ENCODE measurements around the gene TRPM3. TPM values are rescaled to one million over a fixed set of nuclear protein-coding genes. Genes with fewer than 3 reads are reported as not detected.

Gene TRPM3
- total RNA-seq, 1 experiment from 2014 or later = 5.4 TPM

DNA sequence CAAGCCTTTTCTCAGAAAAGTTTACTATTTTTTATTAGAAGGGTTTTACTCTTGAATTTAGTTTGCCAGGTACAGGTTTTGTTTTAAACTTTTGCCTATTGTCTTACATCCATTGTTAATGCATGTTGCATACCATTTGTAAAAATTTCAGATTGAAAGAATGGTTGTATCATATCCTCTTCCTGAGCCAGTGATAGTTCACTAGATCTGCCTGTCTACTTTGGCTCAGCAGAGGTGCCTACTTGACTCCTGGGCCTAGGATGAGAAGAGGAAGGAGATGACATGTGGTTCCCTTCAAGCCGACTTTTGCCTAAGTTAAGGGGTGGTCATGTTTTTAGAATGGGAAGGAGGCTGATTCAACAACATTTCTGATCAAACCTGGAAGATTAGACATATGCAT, 232.9 kb downstream of the TRPM3 start (continued):
- TF ChIP-seq, protein P1, sequence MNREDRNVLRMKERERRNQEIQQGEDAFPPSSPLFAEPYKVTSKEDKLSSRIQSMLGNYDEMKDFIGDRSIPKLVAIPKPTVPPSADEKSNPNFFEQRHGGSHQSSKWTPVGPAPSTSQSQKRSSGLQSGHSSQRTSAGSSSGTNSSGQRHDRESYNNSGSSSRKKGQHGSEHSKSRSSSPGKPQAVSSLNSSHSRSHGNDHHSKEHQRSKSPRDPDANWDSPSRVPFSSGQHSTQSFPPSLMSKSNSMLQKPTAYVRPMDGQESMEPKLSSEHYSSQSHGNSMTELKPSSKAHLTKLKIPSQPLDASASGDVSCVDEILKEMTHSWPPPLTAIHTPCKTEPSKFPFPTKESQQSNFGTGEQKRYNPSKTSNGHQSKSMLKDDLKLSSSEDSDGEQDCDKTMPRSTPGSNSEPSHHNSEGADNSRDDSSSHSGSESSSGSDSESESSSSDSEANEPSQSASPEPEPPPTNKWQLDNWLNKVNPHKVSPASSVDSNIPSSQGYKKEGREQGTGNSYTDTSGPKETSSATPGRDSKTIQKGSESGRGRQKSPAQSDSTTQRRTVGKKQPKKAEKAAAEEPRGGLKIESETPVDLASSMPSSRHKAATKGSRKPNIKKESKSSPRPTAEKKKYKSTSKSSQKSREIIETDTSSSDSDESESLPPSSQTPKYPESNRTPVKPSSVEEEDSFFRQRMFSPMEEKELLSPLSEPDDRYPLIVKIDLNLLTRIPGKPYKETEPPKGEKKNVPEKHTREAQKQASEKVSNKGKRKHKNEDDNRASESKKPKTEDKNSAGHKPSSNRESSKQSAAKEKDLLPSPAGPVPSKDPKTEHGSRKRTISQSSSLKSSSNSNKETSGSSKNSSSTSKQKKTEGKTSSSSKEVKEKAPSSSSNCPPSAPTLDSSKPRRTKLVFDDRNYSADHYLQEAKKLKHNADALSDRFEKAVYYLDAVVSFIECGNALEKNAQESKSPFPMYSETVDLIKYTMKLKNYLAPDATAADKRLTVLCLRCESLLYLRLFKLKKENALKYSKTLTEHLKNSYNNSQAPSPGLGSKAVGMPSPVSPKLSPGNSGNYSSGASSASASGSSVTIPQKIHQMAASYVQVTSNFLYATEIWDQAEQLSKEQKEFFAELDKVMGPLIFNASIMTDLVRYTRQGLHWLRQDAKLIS (CRISPR knock-in tag; IDR thresholded peaks at IDR 0.05; ENCODE audit: borderline replicate concordance) = no peak
- TF ChIP-seq, protein P2, sequence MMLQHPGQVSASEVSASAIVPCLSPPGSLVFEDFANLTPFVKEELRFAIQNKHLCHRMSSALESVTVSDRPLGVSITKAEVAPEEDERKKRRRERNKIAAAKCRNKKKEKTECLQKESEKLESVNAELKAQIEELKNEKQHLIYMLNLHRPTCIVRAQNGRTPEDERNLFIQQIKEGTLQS (CRISPR knock-in tag; conservative IDR thresholded peaks at IDR 0.05) = no peak
- TF ChIP-seq NFATC4 (CRISPR knock-in tag; IDR thresholded peaks at IDR 0.05) (no peak), SOX15 (CRISPR knock-in tag; IDR thresholded peaks at IDR 0.05) (no peak), MXD4 (CRISPR knock-in tag; IDR thresholded peaks at IDR 0.05; ENCODE audit: borderline replicate concordance) (no peak), CREM (CRISPR knock-in tag; IDR thresholded peaks at IDR 0.05) (no peak)

DNA sequence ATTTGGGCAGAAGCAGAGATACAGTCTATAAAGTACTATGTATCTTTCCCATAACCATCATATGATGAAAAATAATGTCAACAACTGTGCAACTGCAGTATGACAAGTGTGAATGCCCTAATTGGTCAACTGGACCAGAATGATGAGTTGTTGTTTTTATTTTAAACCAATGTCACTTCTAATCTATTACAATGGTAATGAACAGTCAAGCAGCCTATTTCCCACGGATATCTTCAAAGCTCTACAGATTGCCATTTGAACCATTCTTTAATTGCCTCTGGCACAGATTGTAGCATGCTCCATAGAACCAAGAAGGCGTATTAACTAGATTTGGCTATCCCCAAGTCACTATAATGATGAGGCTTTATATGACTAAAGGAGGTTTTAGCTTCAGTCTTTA, 233.6 kb downstream of the TRPM3 start:
- POLR2A ChIA-PET = no interaction called here
- no peak for ATAC-seq
- DNase-seq (ENCODE audit: low spot score) = no peak
- H3K27me3 Mint-ChIP-seq (ENCODE audit: low read depth) = no peaks in the 10 kb centered on the region
- no peaks in the 10 kb centered on the region for H3K36me3 Mint-ChIP-seq
- CTCF ChIA-PET = no interaction called here
- H3K27ac Mint-ChIP-seq = no peak overlapping the region
- H3K9me3 Mint-ChIP-seq = no peaks in the 10 kb centered on the region
- no peak overlapping the region for H3K4me3 Mint-ChIP-seq
- TF ChIP-seq GTF2I (CRISPR knock-in tag; conservative IDR thresholded peaks at IDR 0.05) (no peak), ZNF671 (CRISPR knock-in tag; IDR thresholded peaks at IDR 0.05) (no peak), SP1 (CRISPR knock-in tag; conservative IDR thresholded peaks at IDR 0.05) (no peak), RORB (CRISPR knock-in tag; IDR thresholded peaks at IDR 0.05) (no peak), ZNF219 (CRISPR knock-in tag; IDR thresholded peaks at IDR 0.05; ENCODE audit: borderline replicate concordance) (no peak), ZNF396 (CRISPR knock-in tag; IDR thresholded peaks at IDR 0.05; ENCODE audit: borderline replicate concordance) (no peak), CREB1 (CRISPR knock-in tag; IDR thresholded peaks at IDR 0.05) (no peak), ZNF263 (CRISPR knock-in tag; IDR thresholded peaks at IDR 0.05; ENCODE audit: low read depth) (no peak), KAT7 (CRISPR knock-in tag; IDR thresholded peaks at IDR 0.05; ENCODE audit: borderline replicate concordance) (no peak)
- TF ChIP-seq, protein P3, sequence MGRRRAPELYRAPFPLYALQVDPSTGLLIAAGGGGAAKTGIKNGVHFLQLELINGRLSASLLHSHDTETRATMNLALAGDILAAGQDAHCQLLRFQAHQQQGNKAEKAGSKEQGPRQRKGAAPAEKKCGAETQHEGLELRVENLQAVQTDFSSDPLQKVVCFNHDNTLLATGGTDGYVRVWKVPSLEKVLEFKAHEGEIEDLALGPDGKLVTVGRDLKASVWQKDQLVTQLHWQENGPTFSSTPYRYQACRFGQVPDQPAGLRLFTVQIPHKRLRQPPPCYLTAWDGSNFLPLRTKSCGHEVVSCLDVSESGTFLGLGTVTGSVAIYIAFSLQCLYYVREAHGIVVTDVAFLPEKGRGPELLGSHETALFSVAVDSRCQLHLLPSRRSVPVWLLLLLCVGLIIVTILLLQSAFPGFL (CRISPR knock-in tag; IDR thresholded peaks at IDR 0.05; ENCODE audit: borderline replicate concordance) = no peak
- TF ChIP-seq, protein P4, sequence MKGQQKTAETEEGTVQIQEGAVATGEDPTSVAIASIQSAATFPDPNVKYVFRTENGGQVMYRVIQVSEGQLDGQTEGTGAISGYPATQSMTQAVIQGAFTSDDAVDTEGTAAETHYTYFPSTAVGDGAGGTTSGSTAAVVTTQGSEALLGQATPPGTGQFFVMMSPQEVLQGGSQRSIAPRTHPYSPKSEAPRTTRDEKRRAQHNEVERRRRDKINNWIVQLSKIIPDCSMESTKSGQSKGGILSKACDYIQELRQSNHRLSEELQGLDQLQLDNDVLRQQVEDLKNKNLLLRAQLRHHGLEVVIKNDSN (CRISPR knock-in tag; IDR thresholded peaks at IDR 0.05) = no peak
- TF ChIP-seq, protein P5, sequence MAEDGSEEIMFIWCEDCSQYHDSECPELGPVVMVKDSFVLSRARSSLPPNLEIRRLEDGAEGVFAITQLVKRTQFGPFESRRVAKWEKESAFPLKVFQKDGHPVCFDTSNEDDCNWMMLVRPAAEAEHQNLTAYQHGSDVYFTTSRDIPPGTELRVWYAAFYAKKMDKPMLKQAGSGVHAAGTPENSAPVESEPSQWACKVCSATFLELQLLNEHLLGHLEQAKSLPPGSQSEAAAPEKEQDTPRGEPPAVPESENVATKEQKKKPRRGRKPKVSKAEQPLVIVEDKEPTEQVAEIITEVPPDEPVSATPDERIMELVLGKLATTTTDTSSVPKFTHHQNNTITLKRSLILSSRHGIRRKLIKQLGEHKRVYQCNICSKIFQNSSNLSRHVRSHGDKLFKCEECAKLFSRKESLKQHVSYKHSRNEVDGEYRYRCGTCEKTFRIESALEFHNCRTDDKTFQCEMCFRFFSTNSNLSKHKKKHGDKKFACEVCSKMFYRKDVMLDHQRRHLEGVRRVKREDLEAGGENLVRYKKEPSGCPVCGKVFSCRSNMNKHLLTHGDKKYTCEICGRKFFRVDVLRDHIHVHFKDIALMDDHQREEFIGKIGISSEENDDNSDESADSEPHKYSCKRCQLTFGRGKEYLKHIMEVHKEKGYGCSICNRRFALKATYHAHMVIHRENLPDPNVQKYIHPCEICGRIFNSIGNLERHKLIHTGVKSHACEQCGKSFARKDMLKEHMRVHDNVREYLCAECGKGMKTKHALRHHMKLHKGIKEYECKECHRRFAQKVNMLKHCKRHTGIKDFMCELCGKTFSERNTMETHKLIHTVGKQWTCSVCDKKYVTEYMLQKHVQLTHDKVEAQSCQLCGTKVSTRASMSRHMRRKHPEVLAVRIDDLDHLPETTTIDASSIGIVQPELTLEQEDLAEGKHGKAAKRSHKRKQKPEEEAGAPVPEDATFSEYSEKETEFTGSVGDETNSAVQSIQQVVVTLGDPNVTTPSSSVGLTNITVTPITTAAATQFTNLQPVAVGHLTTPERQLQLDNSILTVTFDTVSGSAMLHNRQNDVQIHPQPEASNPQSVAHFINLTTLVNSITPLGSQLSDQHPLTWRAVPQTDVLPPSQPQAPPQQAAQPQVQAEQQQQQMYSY (CRISPR knock-in tag; IDR thresholded peaks at IDR 0.05) = no peak
- TF ChIP-seq, protein P6, sequence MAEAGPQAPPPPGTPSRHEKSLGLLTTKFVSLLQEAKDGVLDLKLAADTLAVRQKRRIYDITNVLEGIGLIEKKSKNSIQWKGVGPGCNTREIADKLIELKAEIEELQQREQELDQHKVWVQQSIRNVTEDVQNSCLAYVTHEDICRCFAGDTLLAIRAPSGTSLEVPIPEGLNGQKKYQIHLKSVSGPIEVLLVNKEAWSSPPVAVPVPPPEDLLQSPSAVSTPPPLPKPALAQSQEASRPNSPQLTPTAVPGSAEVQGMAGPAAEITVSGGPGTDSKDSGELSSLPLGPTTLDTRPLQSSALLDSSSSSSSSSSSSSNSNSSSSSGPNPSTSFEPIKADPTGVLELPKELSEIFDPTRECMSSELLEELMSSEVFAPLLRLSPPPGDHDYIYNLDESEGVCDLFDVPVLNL (CRISPR knock-in tag; IDR thresholded peaks at IDR 0.05; ENCODE audit: borderline replicate concordance, low read depth) = no peak
- TF ChIP-seq, protein P7, sequence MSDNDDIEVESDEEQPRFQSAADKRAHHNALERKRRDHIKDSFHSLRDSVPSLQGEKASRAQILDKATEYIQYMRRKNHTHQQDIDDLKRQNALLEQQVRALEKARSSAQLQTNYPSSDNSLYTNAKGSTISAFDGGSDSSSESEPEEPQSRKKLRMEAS (CRISPR knock-in tag; IDR thresholded peaks at IDR 0.05) = no peak
- H3K4me1 Mint-ChIP-seq = peaks cover 25% of the 10 kb centered on the region

Data from WTC11 (cell line).